ENCODE results near the gene DCAF4.

Gene DCAF4

GRCh38 chr14:73007835-73008234 is 81.6 kb downstream of the DCAF4 start:
- no peak overlapping the region for H3K4me3 ChIP-seq (ENCODE audit: low read depth, low read length)
- DNase-seq (ENCODE audit: low read depth), result no peak
- TF ChIP-seq MAX (IDR thresholded peaks at IDR 0.05; ENCODE audit: low read depth, low read length) (no peak), POLR2A (IDR thresholded peaks at IDR 0.05; ENCODE audit: extremely low read depth, insufficient read length) (no peak), CTCF (IDR thresholded peaks at IDR 0.05; ENCODE audit: low read depth, low read length) (no peak), MYC (IDR thresholded peaks at IDR 0.05; ENCODE audit: low read depth, low read length) (no peak)

- H3K4me3 ChIP-seq (ENCODE audit: low read depth, low read length), result no peak overlapping the region
- DNase-seq (ENCODE audit: low read depth), result no peak
- no peak for TF ChIP-seq CTCF (IDR thresholded peaks at IDR 0.05; ENCODE audit: low read depth, low read length)
- TF ChIP-seq MAX (IDR thresholded peaks at IDR 0.05; ENCODE audit: low read depth, low read length), result no peak
- TF ChIP-seq POLR2A (IDR thresholded peaks at IDR 0.05; ENCODE audit: extremely low read depth, insufficient read length), result no peak
- no peak for TF ChIP-seq MYC (IDR thresholded peaks at IDR 0.05; ENCODE audit: low read depth, low read length)
Measured at GRCh38 chr14:73008501-73008900, 82.2 kb downstream of the DCAF4 start.

Data from NB4 (cell line).